Measurements from ENCODE around the gene RNF222. TPM values are rescaled to one million over a fixed set of nuclear protein-coding genes. Genes with fewer than 3 reads are reported as not detected.
"Not testable (repeated sequence)": the region's sequence is repeated elsewhere in the genome, so short reads cannot be mapped to it uniquely, and the experiment has no call there.

The RNF222 gene
- polyA plus RNA-seq, 12 donors: 0.08 to 0.51 (median 0.13) TPM; not detected in 6

GRCh38 chr17:8382052-8382879 is 15.4 kb downstream of the RNF222 start:
- DNase-seq: no peak

GRCh38 chr17:8380049-8380448 is 17.6 kb downstream of the RNF222 start:
- DNase-seq: no peak

- DNase-seq: not testable (repeated sequence)
Observed at GRCh38 chr17:8378117-8378516, 19.5 kb downstream of the RNF222 start.

DNA sequence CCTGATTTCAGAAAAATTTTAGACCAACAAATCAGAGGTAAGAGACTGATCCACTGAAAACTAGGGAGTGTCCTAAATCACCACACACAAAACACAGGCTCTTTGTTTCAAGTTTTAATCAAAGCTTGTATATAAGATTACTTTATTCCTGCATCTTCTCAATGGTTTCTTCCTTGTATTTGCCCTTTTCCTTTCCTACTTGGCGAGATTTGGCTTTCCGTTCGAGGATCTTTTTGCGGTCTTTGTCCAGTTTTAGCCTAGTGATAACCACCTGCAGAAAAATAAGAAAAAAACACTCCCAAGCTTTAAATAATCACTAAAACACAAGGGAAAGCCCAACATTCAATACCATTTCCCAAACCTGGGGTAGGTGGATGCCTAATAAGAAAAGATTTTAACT is 20.2 kb downstream of the RNF222 start:
- DNase-seq: no peak

- peak; percentile 89 for DNase-seq
Observed at GRCh38 chr17:8376271-8377067, 21.2 kb downstream of the RNF222 start, which contains the start of gene KRABD2. TSS of gene KRABD2 (minus strand) at chr17:8376704.

GRCh38 chr17:8375738-8376259 is 21.8 kb downstream of the RNF222 start:
- peak; percentile 24 for DNase-seq

- DNase-seq: not testable (repeated sequence)
Observed at GRCh38 chr17:8373856-8374255, 23.8 kb downstream of the RNF222 start.

GRCh38 chr17:8372422-8372821 is 25.2 kb downstream of the RNF222 start:
- DNase-seq: no peak

- no peak for DNase-seq
Observed at GRCh38 chr17:8371786-8372185, 25.8 kb downstream of the RNF222 start.

DNA sequence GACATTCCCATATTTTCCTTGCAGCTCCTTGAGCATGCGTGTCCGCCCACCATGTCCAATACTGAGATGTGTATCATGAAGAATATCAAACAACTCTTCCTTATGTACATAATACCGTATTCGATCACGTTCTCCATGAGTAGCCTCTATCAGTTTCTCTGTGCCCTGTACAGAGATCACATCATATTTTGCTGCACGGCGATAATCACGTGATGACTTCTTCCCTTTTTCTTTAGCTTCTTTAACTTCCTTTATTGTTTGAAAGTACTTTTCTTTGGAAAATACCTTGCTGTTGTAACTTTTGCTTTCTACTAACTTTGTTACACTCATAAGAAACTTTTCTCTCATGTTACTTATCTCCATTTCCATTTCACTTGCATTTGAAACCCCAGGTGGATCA is 27.7 kb downstream of the RNF222 start:
- DNase-seq: no peak

DNA sequence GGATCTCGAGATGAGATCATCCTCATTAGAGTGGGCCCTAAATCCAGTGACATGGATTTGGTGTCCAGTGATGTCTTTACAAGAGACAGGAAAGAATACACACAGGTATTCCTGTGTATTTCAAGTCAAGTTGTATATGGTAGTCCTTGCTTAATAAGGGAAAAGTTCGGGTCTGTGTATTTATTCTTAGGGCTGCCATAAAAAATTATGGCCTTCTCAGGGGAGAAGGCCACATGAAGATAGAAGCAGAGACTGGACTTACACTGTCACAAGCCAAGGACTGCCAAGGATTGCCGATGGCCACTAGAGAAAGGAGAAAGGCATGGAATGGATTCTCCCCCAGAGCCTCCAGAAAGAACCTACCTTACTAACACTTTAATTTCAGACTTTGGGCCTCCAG is 29.4 kb downstream of the RNF222 start:
- DNase-seq: no peak

DNA sequence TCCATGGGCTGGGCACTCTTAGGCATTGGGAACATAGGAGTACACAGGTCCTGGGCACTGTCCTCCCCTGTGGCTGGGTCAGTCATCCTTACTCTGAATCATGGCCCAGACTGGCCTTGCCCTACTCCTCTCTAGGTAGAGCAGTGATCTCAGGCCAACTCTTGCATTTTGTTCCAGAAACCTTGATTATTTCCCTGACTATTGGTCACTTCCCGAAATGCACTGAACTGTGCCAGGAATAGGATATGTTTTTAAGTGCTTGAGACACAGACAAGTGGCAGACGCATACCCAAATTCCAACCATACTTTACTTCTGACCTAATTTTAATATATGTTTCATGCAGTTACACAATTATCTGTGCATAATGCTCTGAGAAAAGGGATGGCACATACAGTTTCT is 31.4 kb downstream of the RNF222 start:
- DNase-seq: no peak

GRCh38 chr17:8365143-8365542 is 32.5 kb downstream of the RNF222 start:
- no peak for DNase-seq

GRCh38 chr17:8362651-8363332 is 34.8 kb downstream of the RNF222 start:
- no peak for DNase-seq

DNA sequence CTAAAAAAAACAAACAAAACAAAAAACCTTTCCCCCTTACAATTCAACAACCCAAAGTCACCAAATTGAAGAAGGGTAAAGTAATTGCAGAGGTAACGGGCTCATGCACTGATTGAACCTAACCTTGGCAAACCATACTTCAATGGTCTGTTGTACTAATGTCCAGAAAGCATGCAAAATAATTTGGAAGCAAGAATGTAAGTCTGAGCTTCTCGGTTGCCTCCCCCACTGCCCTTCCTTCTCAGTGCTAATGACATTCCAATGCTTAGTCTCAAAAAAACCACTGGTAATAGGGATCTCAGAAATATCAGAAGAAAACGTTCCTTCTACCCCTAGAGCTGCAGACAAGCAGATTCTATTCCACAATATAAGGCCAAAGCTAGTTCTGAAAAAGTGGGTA is 36.9 kb downstream of the RNF222 start:
- DNase-seq: no peak

DNA sequence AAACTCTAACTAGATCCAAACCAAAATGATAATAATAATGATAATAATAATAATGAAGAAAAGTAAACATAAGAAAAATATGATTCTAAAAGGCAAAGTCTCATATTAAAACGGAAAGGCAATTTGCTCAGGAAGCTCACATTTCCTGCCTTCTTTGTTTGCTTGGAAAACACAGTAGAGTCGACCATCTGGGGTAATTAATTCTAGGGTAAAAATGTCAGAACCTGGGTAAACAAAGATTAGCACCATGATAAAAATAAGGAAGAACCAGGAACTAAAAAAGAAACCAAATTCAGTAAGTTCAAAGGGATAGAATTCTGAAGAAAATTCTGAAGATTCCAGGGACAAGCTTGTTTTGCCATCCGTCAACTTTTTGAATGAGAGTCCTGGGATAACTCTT is 37.4 kb downstream of the RNF222 start:
- no peak for DNase-seq

DNA sequence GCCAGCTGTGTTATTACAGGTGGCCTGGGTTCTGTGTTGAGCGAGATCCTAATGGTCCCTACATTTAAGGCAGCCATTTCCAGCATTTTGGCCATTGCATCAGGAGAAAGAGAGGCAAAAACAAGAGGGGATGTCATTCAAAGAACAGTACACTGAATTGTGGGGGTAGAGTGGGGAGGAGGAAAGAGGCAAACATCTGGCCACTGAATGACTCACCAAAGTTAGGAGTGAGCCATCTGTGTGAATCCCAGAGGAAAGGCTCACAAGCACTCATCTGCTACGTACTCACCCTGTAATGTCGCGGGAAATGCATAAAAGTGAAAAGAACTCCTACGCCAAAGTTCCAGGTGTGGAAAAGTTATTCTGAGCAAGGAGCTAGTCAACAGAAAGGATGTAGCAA is 37.9 kb downstream of the RNF222 start:
- peak; percentile 58 for DNase-seq

DNA sequence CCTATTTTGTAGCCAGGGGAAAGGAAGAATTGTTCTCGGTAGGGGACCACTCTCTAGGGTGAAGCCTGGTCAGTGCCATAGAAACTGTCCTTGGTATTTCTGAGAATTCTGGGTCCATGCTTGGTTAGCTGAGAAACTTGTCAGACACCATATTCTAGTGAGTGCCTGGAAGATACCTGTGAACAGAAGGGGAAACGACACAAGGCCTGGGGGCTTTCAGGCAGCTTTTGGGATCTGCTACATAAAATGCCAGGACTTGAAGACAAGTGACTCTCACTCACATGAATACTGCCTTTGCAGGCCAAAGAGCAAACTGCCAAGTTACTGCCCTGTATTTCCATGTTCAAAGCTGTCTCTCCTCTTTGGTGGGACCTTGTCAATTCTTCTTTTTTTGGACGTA is 39.7 kb downstream of the RNF222 start:
- no peak for DNase-seq

DNA sequence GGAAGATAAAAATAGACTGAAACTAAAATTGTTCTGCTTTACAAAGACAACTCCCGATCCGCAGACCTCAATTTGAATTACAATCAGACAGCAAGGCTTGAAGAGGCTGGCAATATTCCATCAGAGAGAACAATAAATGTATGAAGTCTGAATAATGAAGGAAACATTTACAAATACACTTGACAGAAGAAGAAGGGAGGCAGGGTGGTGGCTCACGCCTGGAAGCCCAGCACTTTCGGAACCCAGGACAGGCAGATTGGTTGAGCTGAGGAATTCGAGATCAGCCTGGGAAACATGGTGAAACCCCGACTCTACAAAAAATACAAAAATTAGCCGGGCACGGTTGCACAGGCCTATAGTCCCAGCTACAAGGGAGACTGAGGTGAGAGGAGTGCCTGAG is 43.4 kb downstream of the RNF222 start:
- DNase-seq: no peak

- DNase-seq: no peak
Observed at GRCh38 chr17:8353736-8354135, 43.9 kb downstream of the RNF222 start.

- DNase-seq: no peak
Observed at GRCh38 chr17:8350339-8350738, 47.3 kb downstream of the RNF222 start.

- not testable (repeated sequence) for DNase-seq
Observed at GRCh38 chr17:8347001-8347400, 50.6 kb downstream of the RNF222 start.

All from muscle of arm (tissue), 12 donors.